Psoas muscle (tissue), 8 donors: ENCODE results near the gene ARMH3. TPM values are rescaled to one million over a fixed set of nuclear protein-coding genes. Genes with fewer than 3 reads are reported as not detected.

ENCODE experiments used
- ATAC-seq, 4 donors: fragments of 200-7000 bp; cut with Tn5 transposase; one replicate each; pipeline ENCODE4 v1.9.1; 2020; ENCODE audit warnings: moderate library complexity in 3 of 4, mild to moderate bottlenecking in 2 of 4
- DNase-seq, 2 donors: peaks; one replicate each; pipeline ENCODE4 v3.0.0-alpha.2; 2020
- H3K27ac ChIP-seq: fragments of 200-600 bp; one replicate; pipeline ENCODE4 v1.8.0; 2022
- H3K27me3 ChIP-seq, 3 donors: fragments of 200-600 bp in 1 of 3; one replicate each; pipeline versions ENCODE4 v1.6.1 to v1.8.0; 2013 to 2022; ENCODE audit warnings: low read length in 2 of 3, mild to moderate bottlenecking in 2 of 3, moderate library complexity in 1 of 3; ENCODE audit not compliant: insufficient read depth in 3 of 3
- H3K36me3 ChIP-seq, 2 donors: fragments of 200-600 bp in 1 of 2; one replicate each; pipeline versions ENCODE4 v1.6.1 to v1.8.0; 2013 to 2022; ENCODE audit warnings: low read depth in 1 of 2, mild to moderate bottlenecking in 1 of 2, moderate library complexity in 1 of 2; ENCODE audit not compliant: insufficient read depth in 1 of 2
- H3K4me1 ChIP-seq: fragments of 200-600 bp; one replicate; pipeline ENCODE4 v1.8.0; 2022
- H3K4me3 ChIP-seq: fragments of 200-600 bp; one replicate; pipeline ENCODE4 v1.8.0; 2022; ENCODE audit warnings: mild to moderate bottlenecking
- H3K9me3 ChIP-seq: fragments of 200-600 bp; one replicate; pipeline ENCODE4 v1.8.0; 2022
- WGBS, 3 donors: extraction: QIAGEN DNeasy Blood & Tissue Kit; methylation state at CpG; one replicate each; pipeline versions ENCODE4 v1.1.6 to v1.1.7; 2013; 5-methylcytosine and 5-hydroxymethylcytosine counted together
- intact Hi-C, 2 donors: fragments of 100-400 bp; cut with DNase I; formaldehyde crosslinking; loops; one replicate each; pipeline versions ENCODE4 v1.11.0 to v1.14.2; 2022
- polyA plus RNA-seq, 3 donors: library from polyadenylated mRNA; stranded (reverse); fragments of 200-250 nt; gene quantifications; one replicate each; pipeline ENCODE4 v1.2.3, GENCODE V29; 2013
- total RNA-seq, 4 donors: library from RNA; stranded (reverse); fragmentation: NEBNext Ultra II Directional in 2 of 4; extraction: Animal tissue kit (Norgen Biotek cat#: 25700) in 2 of 4; gene quantifications; one replicate each; pipeline versions ENCODE4 v1.2.1 to v1.2.4, GENCODE V29; 2021 to 2023
- TF ChIP-seq, protein P1 (sequence below): fragments of 200-600 bp; IDR thresholded peaks from one replicate; pipeline ENCODE4 v1.8.0; 2022; ENCODE audit warnings: antibody characterized with exemption
- donor health status: healthy with polysubstance abuse.
- donor health status: DM: no; HTN: no; CAD: no; lungs with moderate emphysema.
- donor health status: Bipolar disorder and iron deficiency.
- donor health status: healthy.
- donor health status: DM: yes; HTN: yes; CAD: no.
- donor health status: DM: no; HTN: no; CAD: no.
- donor health status: DM: no; HTN: no; CAD: no.
- donor health status: DM: yes; HTN: yes; CAD: no.

ARMH3 gene
- total and polyA plus RNA-seq, 7 donors: 14.1 to 38.7 (median 22.9) TPM

DNA sequence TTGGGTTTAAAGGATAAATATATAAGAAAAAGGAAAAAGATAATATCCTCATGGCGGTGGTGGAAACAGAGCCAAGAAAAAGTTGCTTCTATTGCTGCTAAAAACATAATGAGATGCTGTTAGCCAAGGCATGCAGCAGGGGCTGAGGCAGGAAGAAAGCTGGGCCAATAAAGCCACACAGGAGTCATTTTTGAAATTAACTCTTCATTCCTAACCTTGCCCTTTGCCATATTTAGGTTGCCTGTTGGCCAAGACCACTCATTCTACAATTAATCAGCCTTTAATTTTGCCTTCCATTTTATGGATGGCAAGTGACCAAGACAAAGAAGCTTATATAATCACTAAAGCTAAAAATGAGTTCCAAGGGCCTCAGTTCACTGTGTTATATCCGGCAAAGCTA is 58.2 kb downstream of the ARMH3 start:
- 70 to 78% (median 73%) methylated on average over 2 of the region's 2 CpGs for WGBS, 3 donors
- peaks cover 22 to 98% of the 10 kb centered on the region in 2 donors for H3K36me3 ChIP-seq
- TF ChIP-seq, protein P1, sequence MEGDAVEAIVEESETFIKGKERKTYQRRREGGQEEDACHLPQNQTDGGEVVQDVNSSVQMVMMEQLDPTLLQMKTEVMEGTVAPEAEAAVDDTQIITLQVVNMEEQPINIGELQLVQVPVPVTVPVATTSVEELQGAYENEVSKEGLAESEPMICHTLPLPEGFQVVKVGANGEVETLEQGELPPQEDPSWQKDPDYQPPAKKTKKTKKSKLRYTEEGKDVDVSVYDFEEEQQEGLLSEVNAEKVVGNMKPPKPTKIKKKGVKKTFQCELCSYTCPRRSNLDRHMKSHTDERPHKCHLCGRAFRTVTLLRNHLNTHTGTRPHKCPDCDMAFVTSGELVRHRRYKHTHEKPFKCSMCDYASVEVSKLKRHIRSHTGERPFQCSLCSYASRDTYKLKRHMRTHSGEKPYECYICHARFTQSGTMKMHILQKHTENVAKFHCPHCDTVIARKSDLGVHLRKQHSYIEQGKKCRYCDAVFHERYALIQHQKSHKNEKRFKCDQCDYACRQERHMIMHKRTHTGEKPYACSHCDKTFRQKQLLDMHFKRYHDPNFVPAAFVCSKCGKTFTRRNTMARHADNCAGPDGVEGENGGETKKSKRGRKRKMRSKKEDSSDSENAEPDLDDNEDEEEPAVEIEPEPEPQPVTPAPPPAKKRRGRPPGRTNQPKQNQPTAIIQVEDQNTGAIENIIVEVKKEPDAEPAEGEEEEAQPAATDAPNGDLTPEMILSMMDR: no peak
- H3K27ac ChIP-seq: no peak overlapping the region
- no peak overlapping the region for H3K4me3 ChIP-seq
- H3K4me1 ChIP-seq: no peaks in the 10 kb centered on the region
- intact Hi-C loops: no loop called here
- ATAC-seq (no peak), DNase-seq (no peak)
- no peaks in the 10 kb centered on the region for H3K27me3 ChIP-seq
- H3K9me3 ChIP-seq: no peaks in the 10 kb centered on the region

DNA sequence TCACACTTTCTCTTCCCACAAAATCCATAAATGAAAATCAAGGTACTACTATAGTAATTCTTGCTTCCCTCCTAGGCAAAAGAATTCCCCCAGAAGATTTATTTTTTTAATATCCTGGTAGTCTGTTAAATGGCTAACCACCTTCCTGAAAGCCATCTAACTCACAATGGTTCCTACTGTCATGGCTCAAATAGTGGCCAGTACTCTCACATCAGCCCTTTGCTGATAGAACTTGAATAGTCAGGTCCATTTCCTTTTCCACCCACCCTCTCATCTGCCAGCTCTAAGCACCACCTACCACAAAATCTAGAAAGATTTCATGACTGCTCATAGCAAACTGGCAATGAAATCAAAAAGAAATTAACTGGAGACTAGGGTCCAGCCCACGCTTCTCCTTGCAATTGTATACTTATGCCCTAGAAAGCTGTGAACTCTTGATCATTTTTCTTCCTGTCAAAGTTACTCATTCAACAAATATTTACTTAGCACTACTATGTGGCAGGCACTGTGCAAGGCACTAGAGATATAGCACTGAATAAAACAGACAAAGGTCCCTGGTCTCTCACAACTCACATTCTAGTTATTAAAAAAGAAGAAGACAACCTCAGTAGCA is 60.4 kb downstream of the ARMH3 start:
- no peak overlapping the region for H3K27ac ChIP-seq
- H3K36me3 ChIP-seq: peaks cover 21 to 100% of the 10 kb centered on the region in 2 donors
- H3K4me3 ChIP-seq: no peak overlapping the region
- H3K9me3 ChIP-seq: no peaks in the 10 kb centered on the region
- intact Hi-C loops: no loop called here
- TF ChIP-seq, protein P1: no peak
- WGBS, 3 donors: 76 to 100% (median 84%) methylated on average over 1 of the region's 1 CpG
- H3K27me3 ChIP-seq: no peaks in the 10 kb centered on the region
- H3K4me1 ChIP-seq: no peaks in the 10 kb centered on the region
- ATAC-seq (no peak), DNase-seq (no peak)

DNA sequence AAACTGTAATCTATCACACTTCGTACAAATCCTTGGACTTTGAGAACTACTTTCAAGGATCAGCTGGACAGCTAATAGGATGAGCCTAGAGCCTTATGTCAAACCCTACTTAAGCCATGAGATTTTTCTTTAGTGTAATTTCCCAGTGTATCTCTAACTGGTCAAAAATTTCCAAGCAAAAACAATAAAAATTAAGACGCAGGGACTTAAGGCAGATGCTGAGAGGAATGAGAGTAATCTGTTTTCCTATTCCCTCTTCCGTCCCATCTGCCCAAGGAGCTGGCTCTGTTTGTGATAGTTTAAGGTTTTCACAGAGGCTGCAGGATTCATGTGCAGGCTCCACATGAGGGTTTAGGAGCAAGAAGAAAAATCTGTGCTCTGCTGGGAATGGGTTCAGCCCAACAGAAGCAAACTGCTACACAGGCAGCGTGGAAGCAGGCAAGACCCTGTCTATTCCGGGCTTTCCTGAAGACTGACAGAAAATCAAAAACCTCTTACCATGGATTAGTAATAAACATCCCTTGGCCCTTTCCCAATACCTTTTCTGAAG is 62.2 kb downstream of the ARMH3 start:
- Histone ChIP-seq H3K27me3 (no peaks in the 10 kb centered on the region), H3K9me3 (no peaks in the 10 kb centered on the region), H3K27ac (no peak overlapping the region), H3K36me3 (peaks cover 26 to 100% of the 10 kb centered on the region in 2 donors), H3K4me3 (no peak overlapping the region), H3K4me1 (no peaks in the 10 kb centered on the region)
- ATAC-seq: no peak
- intact Hi-C loops: no loop called here
- no peak for DNase-seq
- 72 to 83% (median 73%) methylated on average over 5 of the region's 5 CpGs for WGBS, 3 donors
- TF ChIP-seq, protein P1: no peak

DNA sequence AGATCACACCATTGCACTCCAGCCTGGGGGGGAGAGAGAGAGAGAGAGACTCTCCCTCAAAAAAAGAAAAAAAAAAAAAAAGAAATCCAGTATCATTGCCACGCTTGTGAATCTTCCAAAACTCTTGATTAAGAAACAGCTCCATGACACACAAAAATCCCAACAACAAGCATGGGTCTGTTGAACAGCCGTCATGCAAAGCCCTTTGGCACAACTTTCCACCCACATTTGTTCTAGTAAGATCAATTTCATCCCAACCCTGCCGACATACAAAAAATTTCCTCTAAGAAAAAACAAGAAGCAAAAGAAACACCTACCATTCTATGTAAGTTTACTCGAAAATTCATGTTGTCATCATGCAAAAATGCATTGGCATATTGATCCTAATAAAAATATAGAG is 62.8 kb downstream of the ARMH3 start:
- H3K4me1 ChIP-seq: no peaks in the 10 kb centered on the region
- H3K27ac ChIP-seq: no peak overlapping the region
- peaks cover 24 to 100% of the 10 kb centered on the region in 2 donors for H3K36me3 ChIP-seq
- H3K27me3 ChIP-seq: no peaks in the 10 kb centered on the region
- H3K9me3 ChIP-seq: no peaks in the 10 kb centered on the region
- no peak overlapping the region for H3K4me3 ChIP-seq
- ATAC-seq: no peak
- intact Hi-C loops: no loop called here
- no peak for DNase-seq
- TF ChIP-seq, protein P1: no peak
- 46 to 69% (median 56%) methylated on average over 4 of the region's 4 CpGs for WGBS, 3 donors

DNA sequence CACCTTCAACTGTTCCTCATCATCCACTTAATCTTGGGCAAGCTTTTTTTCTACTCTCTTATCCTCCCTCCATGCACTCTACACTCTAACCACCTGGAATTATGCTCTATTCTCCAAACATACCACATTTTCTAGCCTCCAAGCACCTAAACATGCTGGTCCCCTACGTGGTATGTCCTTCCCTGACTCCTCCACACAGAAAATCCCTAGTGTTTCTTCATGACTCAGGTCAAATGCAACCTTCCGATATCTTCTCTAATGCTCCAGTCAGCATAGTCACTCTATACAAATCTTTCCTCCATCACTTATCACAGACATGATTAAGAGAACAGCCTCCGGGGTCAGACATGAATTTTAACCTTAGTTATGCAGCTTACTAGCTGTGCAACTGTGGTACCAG is 68.8 kb downstream of the ARMH3 start:
- ATAC-seq (no peak), DNase-seq (no peak)
- no peaks in the 10 kb centered on the region for H3K27me3 ChIP-seq
- H3K27ac ChIP-seq: no peak overlapping the region
- H3K9me3 ChIP-seq: no peaks in the 10 kb centered on the region
- intact Hi-C loops: no loop called here
- TF ChIP-seq, protein P1: no peak
- peaks cover 11 to 94% of the 10 kb centered on the region in 2 donors for H3K36me3 ChIP-seq
- WGBS, 3 donors: 72 to 89% (median 81%) methylated on average over 3 of the region's 3 CpGs
- no peak overlapping the region for H3K4me3 ChIP-seq
- H3K4me1 ChIP-seq: no peaks in the 10 kb centered on the region
